HepG2 (cell line): ENCODE results near the gene FUT4. TPM values are rescaled to one million over a fixed set of nuclear protein-coding genes. Genes with fewer than 3 reads are reported as not detected.

Experiments
- ATAC-seq: fragments of 200-7000 bp; cut with Tn5 transposase; 3 replicates; pipeline ENCODE4 v1.9.1; 2020; ENCODE audit warnings: mild to moderate bottlenecking, moderate library complexity
- BruUV-seq: library from RNA; stranded (reverse); fragments of 400-500 nt; replicated peaks from 2 replicates; lab custom pipeline; 2021; lab: Mats Ljungman, UMichigan
- CTCF ChIA-PET: fragments of 300-600 bp; formaldehyde crosslinking; extraction: SDS; loops from one replicate; lab custom pipeline; 2021; ENCODE audit warnings: low total read pairs, inconsistent platforms, low intra/inter-chr PET ratio; lab: Yijun Ruan, JAX
- POLR2A ChIA-PET: fragments of 350-600 bp; sonication (Branson Sonifier 250); formaldehyde crosslinking; loops from one replicate; lab custom pipeline; 2020; ENCODE audit warnings: antibody characterized with exemption, inconsistent platforms; lab: Yijun Ruan, JAX
- DNase-seq: peaks from one replicate; pipeline ENCODE4 v3.0.0-alpha.2; 2015; ENCODE audit warnings: low spot score
- FAIRE-seq: peaks from 3 replicates; lab custom pipeline; 2011; peaks lifted over from hg19 to GRCh38; lab: Jason Lieb, UNC
- H2AFZ ChIP-seq: one replicate; pipeline ENCODE4 v1.6.1; 2011; ENCODE audit warnings: low read length, inconsistent platforms
- H3K27ac ChIP-seq: fragments of 300-600 bp; 3 replicates; pipeline ENCODE4 v1.8.0; 2011; ENCODE audit warnings: mixed run types, mild to moderate bottlenecking, mixed read lengths, low read length, inconsistent platforms; ENCODE audit not compliant: insufficient read depth; ENCODE audit errors: extremely low read length
- H3K27me3 ChIP-seq, 2 experiments: fragments of 200-600 bp in 1 of 2; 2 replicates in 1 of 2; 3 replicates in 1 of 2; pipeline versions ENCODE4 v1.6.0 to v1.8.0; 2011; ENCODE audit warnings: low read length in 2 of 2, mild to moderate bottlenecking in 2 of 2, moderate library complexity in 2 of 2, inconsistent platforms in 1 of 2; ENCODE audit not compliant: insufficient read depth in 2 of 2, control insufficient read depth in 1 of 2
- H3K36me3 ChIP-seq, 2 experiments: fragments of 200-600 bp in 1 of 2; replicated peaks in 1 of 2; 2 replicates in 1 of 2; 3 replicates in 1 of 2; pipeline versions ENCODE4 v1.5.1 to v1.8.0; 2011; ENCODE audit warnings: low read length in 2 of 2, inconsistent platforms in 1 of 2; ENCODE audit not compliant: insufficient read depth in 2 of 2, control insufficient read depth in 1 of 2
- H3K4me1 ChIP-seq: 2 replicates; pipeline ENCODE4 v1.5.1; 2012; ENCODE audit warnings: low read length, inconsistent platforms; ENCODE audit not compliant: insufficient read depth
- H3K4me2 ChIP-seq: 2 replicates; pipeline ENCODE4 v1.6.0; 2011; ENCODE audit warnings: low read depth, low read length, inconsistent platforms
- H3K4me3 ChIP-seq, 3 experiments: fragments of 200-600 bp in 1 of 3; sonication (generic), shearing (Covaris generic) in 1 of 3; replicated peaks in 1 of 3; 2 replicates each; pipeline ENCODE4 v1.5.1; 2011 to 2016; ENCODE audit warnings: low read length in 3 of 3, inconsistent platforms in 2 of 3, low read depth in 2 of 3, mild to moderate bottlenecking in 2 of 3, control low read depth in 1 of 3, mixed read lengths in 1 of 3; ENCODE audit not compliant: insufficient read depth in 1 of 3
- H3K79me2 ChIP-seq: one replicate; pipeline ENCODE4 v1.6.1; 2011; ENCODE audit warnings: low read length, inconsistent platforms; ENCODE audit not compliant: insufficient read depth
- H3K9ac ChIP-seq: 2 replicates; pipeline ENCODE4 v1.6.0; 2011; ENCODE audit warnings: mild to moderate bottlenecking, low read depth, low read length, inconsistent platforms; ENCODE audit not compliant: insufficient read depth
- H3K9me3 ChIP-seq: 2 replicates; pipeline ENCODE4 v1.5.1; 2012; ENCODE audit warnings: mild to moderate bottlenecking, low read length
- H4K20me1 ChIP-seq: 2 replicates; pipeline ENCODE4 v1.6.0; 2011; ENCODE audit warnings: inconsistent platforms, mild to moderate bottlenecking, low read length, moderate library complexity; ENCODE audit not compliant: insufficient read depth
- BHLHE40 ChIP-seq: IDR thresholded peaks from 2 replicates; pipeline ENCODE4 v1.6.1; 2011; ENCODE audit warnings: low read length, improper control_type of control experiment
- CERS6 ChIP-seq: sonication (generic); formaldehyde crosslinking; IDR thresholded peaks from 2 replicates; pipeline ENCODE4 v1.5.0; 2020; ENCODE audit warnings: missing genetic modification reagents
- CREB3 ChIP-seq: sonication (generic); formaldehyde crosslinking; IDR thresholded peaks from 2 replicates; pipeline ENCODE4 v1.5.0; 2020; ENCODE audit warnings: missing genetic modification reagents
- DPF2 ChIP-seq: sonication (generic); formaldehyde crosslinking; IDR thresholded peaks from 2 replicates; pipeline ENCODE4 v1.4.0; 2020; ENCODE audit warnings: mild to moderate bottlenecking, low read depth, missing genetic modification reagents, borderline replicate concordance
- FOXJ3 ChIP-seq: sonication (generic); formaldehyde crosslinking; IDR thresholded peaks from 2 replicates; pipeline ENCODE4 v1.4.0; 2020; ENCODE audit warnings: missing genetic modification reagents, mild to moderate bottlenecking, borderline replicate concordance
- KAT7 ChIP-seq: IDR thresholded peaks from 2 replicates; pipeline ENCODE4 v1.6.1; 2018; ENCODE audit warnings: borderline replicate concordance, missing compliant biosample characterization
- NKX3-1 ChIP-seq: sonication (generic); formaldehyde crosslinking; IDR thresholded peaks from 2 replicates; pipeline ENCODE4 v1.5.0; 2020; ENCODE audit warnings: missing genetic modification reagents
- SPEN ChIP-seq: sonication (generic); formaldehyde crosslinking; IDR thresholded peaks from 2 replicates; pipeline ENCODE4 v1.5.1; 2020; ENCODE audit warnings: low read depth, mild to moderate bottlenecking, missing genetic modification reagents
- STAG1 ChIP-seq: sonication (generic); formaldehyde crosslinking; IDR thresholded peaks from 2 replicates; pipeline ENCODE4 v1.4.0; 2020; ENCODE audit warnings: missing genetic modification reagents
- ZBTB21 ChIP-seq: sonication (generic); formaldehyde crosslinking; IDR thresholded peaks from 2 replicates; pipeline ENCODE4 v1.4.0; 2020; ENCODE audit warnings: missing genetic modification reagents
- ZBTB38 ChIP-seq: sonication (generic); formaldehyde crosslinking; IDR thresholded peaks from 2 replicates; pipeline ENCODE4 v1.5.1; 2020; ENCODE audit warnings: mild to moderate bottlenecking, missing genetic modification reagents
- ZNF468 ChIP-seq: sonication (generic); formaldehyde crosslinking; IDR thresholded peaks from 2 replicates; pipeline ENCODE4 v1.8.0; 2022; ENCODE audit warnings: mild to moderate bottlenecking, moderate library complexity, missing genetic modification reagents
- ZNF572 ChIP-seq: sonication (generic); formaldehyde crosslinking; IDR thresholded peaks from 2 replicates; pipeline ENCODE4 v1.5.1; 2020; ENCODE audit warnings: mild to moderate bottlenecking, missing genetic modification reagents
- WGBS: methylation state at CpG from one replicate; pipeline ENCODE4 v1.1.6; 2017; ENCODE audit warnings: low lambda C conversion rate; 5-methylcytosine and 5-hydroxymethylcytosine counted together
- in situ Hi-C: cut with HindIII; loops from 2 replicates; pipeline ENCODE4 v1.10.0; 2017; ENCODE audit warnings: low pct_unique_long_range_greater_than_20kb; ENCODE audit not compliant: extremely low pct_ligation_motif_present
- intact Hi-C: fragments of 100-400 bp; cut with micrococcal nuclease; formaldehyde crosslinking; loops from one replicate; pipeline ENCODE4 v1.10.0; 2022; ENCODE audit not compliant: unreplicated experiment
- polyA plus RNA-seq, 8 experiments: library from polyadenylated mRNA; depleted of rRNA in 3 of 8; stranded (reverse) in 7 of 8; unstranded in 1 of 8; fragments of >200 nt; fragmentation: Illumina TruSeq in 4 of 8; extraction: Trizol in 4 of 8; gene quantifications; 2 replicates each; pipeline versions ENCODE4 v1.2.1 to v1.2.3, GENCODE V29; 2011 to 2016; ENCODE audit warnings: low read depth in 4 of 8, missing spikeins in 1 of 8, mixed read lengths in 1 of 8; ENCODE audit not compliant: insufficient read depth in 1 of 8
- total RNA-seq, 5 experiments: library from RNA; depleted of rRNA; stranded (reverse); fragments of >200 nt; fragmentation: Illumina TruSeq; extraction: Trizol; gene quantifications; 2 replicates each; pipeline ENCODE4 v1.2.3, GENCODE V29; 2016; ENCODE audit warnings: low read depth in 1 of 5
- TF ChIP-seq, protein P1 (sequence below): sonication (generic); formaldehyde crosslinking; IDR thresholded peaks from 2 replicates; pipeline ENCODE4 v1.5.0; 2020; ENCODE audit warnings: missing genetic modification reagents, mild to moderate bottlenecking, borderline replicate concordance
- TF ChIP-seq, protein P2 (sequence below): sonication (generic); formaldehyde crosslinking; IDR thresholded peaks from 2 replicates; pipeline ENCODE4 v1.8.0; 2022; ENCODE audit warnings: missing genetic modification reagents, mild to moderate bottlenecking, borderline replicate concordance
- TF ChIP-seq, protein P3 (sequence below): sonication (generic); formaldehyde crosslinking; IDR thresholded peaks from 2 replicates; pipeline ENCODE4 v1.5.1; 2020; ENCODE audit warnings: mild to moderate bottlenecking, missing genetic modification reagents, borderline replicate concordance

FUT4 gene
- total and polyA plus RNA-seq, 2 of the 13 experiments (the other 11 are each of a cell fraction or from before 2014, with no cell fraction given) = 0.28 to 0.60 TPM

DNA sequence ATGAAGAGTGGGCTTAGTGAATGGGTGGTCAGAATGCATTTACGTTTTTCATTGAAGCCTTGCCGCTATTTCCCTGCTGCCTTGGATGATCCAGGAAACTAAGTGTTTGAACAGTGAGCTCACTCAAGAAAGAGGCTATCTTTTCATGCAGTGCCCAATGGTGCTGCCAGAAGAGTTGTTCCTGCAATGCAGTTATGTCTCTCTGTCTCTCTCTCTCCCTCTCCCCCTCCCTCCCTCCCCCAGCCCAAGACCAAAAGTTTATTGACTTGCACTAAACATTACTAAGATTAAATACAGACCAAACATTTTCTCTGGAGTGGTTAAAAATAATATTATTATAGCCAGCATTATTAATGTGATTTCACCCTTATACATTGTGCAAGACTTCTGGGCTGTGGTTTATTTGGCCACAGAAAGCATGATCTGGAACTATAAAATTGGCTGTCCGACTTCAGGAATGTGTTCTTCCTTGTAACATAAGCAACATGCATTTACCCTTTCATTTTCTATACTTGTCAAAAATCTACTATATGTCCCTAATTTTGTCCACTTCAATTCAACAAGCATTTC lies 6.6 kb upstream of the FUT4 start:
- no peak overlapping the region for H2AFZ ChIP-seq
- no peak for DNase-seq
- H3K4me1 ChIP-seq = no peaks in the 10 kb centered on the region
- 9% methylated on average over 3 of the region's 3 CpGs for WGBS
- ChIA-PET POLR2A (no interaction called here), CTCF (no interaction called here)
- TF ChIP-seq, protein P1, sequence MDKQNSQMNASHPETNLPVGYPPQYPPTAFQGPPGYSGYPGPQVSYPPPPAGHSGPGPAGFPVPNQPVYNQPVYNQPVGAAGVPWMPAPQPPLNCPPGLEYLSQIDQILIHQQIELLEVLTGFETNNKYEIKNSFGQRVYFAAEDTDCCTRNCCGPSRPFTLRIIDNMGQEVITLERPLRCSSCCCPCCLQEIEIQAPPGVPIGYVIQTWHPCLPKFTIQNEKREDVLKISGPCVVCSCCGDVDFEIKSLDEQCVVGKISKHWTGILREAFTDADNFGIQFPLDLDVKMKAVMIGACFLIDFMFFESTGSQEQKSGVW = no peak
- TF ChIP-seq ZNF468 (CRISPR knock-in tag) (no peak), ZBTB21 (CRISPR knock-in tag) (no peak), KAT7 (no peak), CERS6 (CRISPR knock-in tag) (no peak), SPEN (CRISPR knock-in tag) (no peak), CREB3 (CRISPR knock-in tag) (no peak), DPF2 (CRISPR knock-in tag) (no peak), BHLHE40 (no peak), NKX3-1 (CRISPR knock-in tag) (no peak), ZBTB38 (CRISPR knock-in tag) (no peak), STAG1 (CRISPR knock-in tag) (no peak), FOXJ3 (CRISPR knock-in tag) (no peak), ZNF572 (CRISPR knock-in tag) (no peak)
- TF ChIP-seq, protein P2, sequence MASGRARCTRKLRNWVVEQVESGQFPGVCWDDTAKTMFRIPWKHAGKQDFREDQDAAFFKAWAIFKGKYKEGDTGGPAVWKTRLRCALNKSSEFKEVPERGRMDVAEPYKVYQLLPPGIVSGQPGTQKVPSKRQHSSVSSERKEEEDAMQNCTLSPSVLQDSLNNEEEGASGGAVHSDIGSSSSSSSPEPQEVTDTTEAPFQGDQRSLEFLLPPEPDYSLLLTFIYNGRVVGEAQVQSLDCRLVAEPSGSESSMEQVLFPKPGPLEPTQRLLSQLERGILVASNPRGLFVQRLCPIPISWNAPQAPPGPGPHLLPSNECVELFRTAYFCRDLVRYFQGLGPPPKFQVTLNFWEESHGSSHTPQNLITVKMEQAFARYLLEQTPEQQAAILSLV (CRISPR knock-in tag) = no peak
- TF ChIP-seq, protein P3, sequence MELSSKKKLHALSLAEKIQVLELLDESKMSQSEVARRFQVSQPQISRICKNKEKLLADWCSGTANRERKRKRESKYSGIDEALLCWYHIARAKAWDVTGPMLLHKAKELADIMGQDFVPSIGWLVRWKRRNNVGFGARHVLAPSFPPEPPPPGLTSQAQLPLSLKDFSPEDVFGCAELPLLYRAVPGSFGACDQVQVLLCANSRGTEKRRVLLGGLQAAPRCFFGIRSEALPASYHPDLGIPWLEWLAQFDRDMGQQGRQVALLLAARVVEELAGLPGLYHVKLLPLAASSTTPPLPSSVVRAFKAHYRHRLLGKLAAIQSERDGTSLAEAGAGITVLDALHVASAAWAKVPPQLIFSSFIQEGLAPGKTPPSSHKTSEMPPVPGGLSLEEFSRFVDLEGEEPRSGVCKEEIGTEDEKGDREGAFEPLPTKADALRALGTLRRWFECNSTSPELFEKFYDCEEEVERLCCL (CRISPR knock-in tag) = no peak
- H3K36me3 ChIP-seq = no peaks in the 10 kb centered on the region
- ATAC-seq = no peak
- in situ Hi-C loops = no loop called here
- no peaks in the 10 kb centered on the region for H3K79me2 ChIP-seq
- BruUV-seq = no TSS peak
- no peaks in the 10 kb centered on the region for H3K9me3 ChIP-seq
- no peaks in the 10 kb centered on the region for H4K20me1 ChIP-seq
- H3K9ac ChIP-seq = no peak overlapping the region
- no peak overlapping the region for H3K4me2 ChIP-seq
- no peak for FAIRE-seq
- H3K4me3 ChIP-seq = no peak overlapping the region
- peaks cover 0 to 3% of the 10 kb centered on the region in 2 experiments; a peak in 1 of 5 replicates for H3K27me3 ChIP-seq
- intact Hi-C loops = no loop called here
- H3K27ac ChIP-seq = no peak overlapping the region
